Cortex of kidney (tissue), 1 donor: ENCODE data around the gene PIP4K2B.
"Not testable (repeated sequence)": the region's sequence is repeated elsewhere in the genome, so short reads cannot be mapped to it uniquely, and the experiment has no call there.

Experiments used
- DNase-seq: peaks from one replicate; lab custom pipeline; 2025; lab: John Stamatoyannopoulos, UW

PIP4K2B gene

GRCh38 chr17:38799501-38800236 is at the start of gene PIP4K2B:
TSS of gene PIP4K2B (minus strand) at chr17:38799556. CDS start at chr17:38799424, 132 bp downstream.
- DNase-seq = peak; percentile 85

- no peak for DNase-seq
Measured at GRCh38 chr17:38848557-38848891, 49.2 kb upstream of the PIP4K2B start.

GRCh38 chr17:38844261-38844757 is 45.0 kb upstream of the PIP4K2B start:
- DNase-seq = no peak

GRCh38 chr17:38825762-38826247 is 26.4 kb upstream of the PIP4K2B start:
- no peak for DNase-seq

GRCh38 chr17:38824899-38825761 is 25.8 kb upstream of the PIP4K2B start, which contains the start of gene CWC25:
TSS of gene CWC25 (minus strand) at chr17:38825321. CDS start at chr17:38825183, 138 bp downstream.
- peak; percentile 89 for DNase-seq

- no peak for DNase-seq
Measured at GRCh38 chr17:38815576-38816193, 16.3 kb upstream of the PIP4K2B start.

GRCh38 chr17:38809828-38810227 is 10.5 kb upstream of the PIP4K2B start:
- DNase-seq = no peak

GRCh38 chr17:38800237-38800760 is 943 bp upstream of the PIP4K2B start:
- DNase-seq = no peak

- DNase-seq = no peak
Measured at GRCh38 chr17:38798614-38799500, 499 bp downstream of the PIP4K2B start.

GRCh38 chr17:38797828-38798227 is 1.5 kb downstream of the PIP4K2B start:
- DNase-seq = no peak

- no peak for DNase-seq
Measured at GRCh38 chr17:38797158-38797490, 2.2 kb downstream of the PIP4K2B start.

- no peak for DNase-seq
Measured at GRCh38 chr17:38796451-38797157, 2.8 kb downstream of the PIP4K2B start.

- DNase-seq = no peak
Measured at GRCh38 chr17:38794221-38794620, 5.1 kb downstream of the PIP4K2B start.

- no peak for DNase-seq
Measured at GRCh38 chr17:38791162-38791561, 8.2 kb downstream of the PIP4K2B start.

GRCh38 chr17:38790148-38790707 is 9.1 kb downstream of the PIP4K2B start:
- DNase-seq = not testable (repeated sequence)

GRCh38 chr17:38789185-38789584 is 10.2 kb downstream of the PIP4K2B start:
- no peak for DNase-seq

GRCh38 chr17:38787999-38788398 is 11.4 kb downstream of the PIP4K2B start:
- DNase-seq = not testable (repeated sequence)

- DNase-seq = no peak
Measured at GRCh38 chr17:38786372-38786771, 13.0 kb downstream of the PIP4K2B start.

GRCh38 chr17:38783227-38783626 is 16.1 kb downstream of the PIP4K2B start:
- no peak for DNase-seq
